Measurements from ENCODE around the gene HGS. TPM values are rescaled to one million over a fixed set of nuclear protein-coding genes. Genes with fewer than 3 reads are reported as not detected.

Gene HGS
- total RNA-seq, 1 donor from 2014 or later, result 72.9 TPM

DNA sequence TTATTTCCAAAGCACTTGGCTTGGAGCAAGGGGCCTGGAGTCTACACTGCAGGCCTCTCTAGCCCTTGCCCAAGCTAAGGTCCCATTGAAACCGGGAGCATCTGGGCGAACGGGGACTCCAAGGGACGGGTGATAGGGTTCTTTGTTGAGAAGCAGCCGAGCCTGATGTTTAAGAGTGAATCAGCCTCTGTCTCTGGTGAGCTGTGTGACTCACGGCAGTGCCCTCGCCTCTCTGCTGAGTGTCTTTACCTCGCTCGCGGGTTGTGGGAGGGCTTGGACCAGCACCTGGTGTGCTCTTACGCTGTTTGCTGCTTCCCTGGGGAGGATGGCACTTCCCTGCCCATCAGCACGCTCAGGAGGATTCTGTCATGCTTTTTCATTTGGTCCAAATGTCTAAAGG is 1.3 kb downstream of the HGS start:
- H3K27ac ChIP-seq, result no peak overlapping the region
- TF ChIP-seq POLR2A (IDR thresholded peaks at IDR 0.05) (no peak), POLR2AphosphoS5 (IDR thresholded peaks at IDR 0.05; ENCODE audit: insufficient read depth in 1 of 2, low read depth in 1 of 2) (no peak)
- TF ChIP-seq, protein P1, sequence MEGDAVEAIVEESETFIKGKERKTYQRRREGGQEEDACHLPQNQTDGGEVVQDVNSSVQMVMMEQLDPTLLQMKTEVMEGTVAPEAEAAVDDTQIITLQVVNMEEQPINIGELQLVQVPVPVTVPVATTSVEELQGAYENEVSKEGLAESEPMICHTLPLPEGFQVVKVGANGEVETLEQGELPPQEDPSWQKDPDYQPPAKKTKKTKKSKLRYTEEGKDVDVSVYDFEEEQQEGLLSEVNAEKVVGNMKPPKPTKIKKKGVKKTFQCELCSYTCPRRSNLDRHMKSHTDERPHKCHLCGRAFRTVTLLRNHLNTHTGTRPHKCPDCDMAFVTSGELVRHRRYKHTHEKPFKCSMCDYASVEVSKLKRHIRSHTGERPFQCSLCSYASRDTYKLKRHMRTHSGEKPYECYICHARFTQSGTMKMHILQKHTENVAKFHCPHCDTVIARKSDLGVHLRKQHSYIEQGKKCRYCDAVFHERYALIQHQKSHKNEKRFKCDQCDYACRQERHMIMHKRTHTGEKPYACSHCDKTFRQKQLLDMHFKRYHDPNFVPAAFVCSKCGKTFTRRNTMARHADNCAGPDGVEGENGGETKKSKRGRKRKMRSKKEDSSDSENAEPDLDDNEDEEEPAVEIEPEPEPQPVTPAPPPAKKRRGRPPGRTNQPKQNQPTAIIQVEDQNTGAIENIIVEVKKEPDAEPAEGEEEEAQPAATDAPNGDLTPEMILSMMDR (IDR thresholded peaks at IDR 0.05), result no peak
- H3K4me1 ChIP-seq, result peaks cover 48% of the 10 kb centered on the region
- no peak for DNase-seq (ENCODE audit: extremely low spot score in 2 of 2)
- intact Hi-C loops (cut with DNase I), result no loop called here
- peaks cover 0 to 55% of the 10 kb centered on the region in 2 donors for H3K36me3 ChIP-seq
- H3K27me3 ChIP-seq, result no peaks in the 10 kb centered on the region
- H3K4me3 ChIP-seq, result peak overlapping the region; percentile 85 to 100
- H3K9me3 ChIP-seq, result no peaks in the 10 kb centered on the region

DNA sequence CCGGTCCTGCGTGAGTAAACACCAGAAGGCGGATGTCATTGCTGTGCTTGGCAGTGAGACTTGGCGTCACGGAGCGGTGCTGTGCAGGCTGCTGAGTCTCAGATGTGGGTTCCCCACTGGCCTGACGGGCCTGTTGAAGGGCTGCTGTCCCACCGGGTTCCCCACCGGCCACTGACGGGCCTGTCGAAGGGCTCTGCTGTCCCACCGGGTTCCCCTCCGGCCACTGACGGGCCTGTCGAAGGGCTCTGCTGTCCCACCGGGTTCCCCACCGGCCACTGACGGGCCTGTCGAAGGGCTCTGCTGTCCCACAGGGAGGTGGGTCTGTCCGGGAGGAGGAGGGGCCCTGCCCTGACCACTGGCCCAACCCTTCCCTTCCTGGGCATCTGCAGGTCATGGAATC is 2.8 kb downstream of the HGS start:
- H3K36me3 ChIP-seq, result peaks cover 0 to 63% of the 10 kb centered on the region in 2 donors
- H3K4me3 ChIP-seq, result no peak overlapping the region
- no peaks in the 10 kb centered on the region for H3K9me3 ChIP-seq
- H3K27me3 ChIP-seq, result no peaks in the 10 kb centered on the region
- TF ChIP-seq POLR2A (IDR thresholded peaks at IDR 0.05) (no peak), POLR2AphosphoS5 (IDR thresholded peaks at IDR 0.05; ENCODE audit: insufficient read depth in 1 of 2, low read depth in 1 of 2) (no peak)
- TF ChIP-seq, protein P1 (IDR thresholded peaks at IDR 0.05), result no peak
- no peak overlapping the region for H3K27ac ChIP-seq
- peaks cover 45% of the 10 kb centered on the region for H3K4me1 ChIP-seq
- DNase-seq (ENCODE audit: extremely low spot score in 2 of 2), result no peak
- intact Hi-C loops (cut with DNase I), result no loop called here

DNA sequence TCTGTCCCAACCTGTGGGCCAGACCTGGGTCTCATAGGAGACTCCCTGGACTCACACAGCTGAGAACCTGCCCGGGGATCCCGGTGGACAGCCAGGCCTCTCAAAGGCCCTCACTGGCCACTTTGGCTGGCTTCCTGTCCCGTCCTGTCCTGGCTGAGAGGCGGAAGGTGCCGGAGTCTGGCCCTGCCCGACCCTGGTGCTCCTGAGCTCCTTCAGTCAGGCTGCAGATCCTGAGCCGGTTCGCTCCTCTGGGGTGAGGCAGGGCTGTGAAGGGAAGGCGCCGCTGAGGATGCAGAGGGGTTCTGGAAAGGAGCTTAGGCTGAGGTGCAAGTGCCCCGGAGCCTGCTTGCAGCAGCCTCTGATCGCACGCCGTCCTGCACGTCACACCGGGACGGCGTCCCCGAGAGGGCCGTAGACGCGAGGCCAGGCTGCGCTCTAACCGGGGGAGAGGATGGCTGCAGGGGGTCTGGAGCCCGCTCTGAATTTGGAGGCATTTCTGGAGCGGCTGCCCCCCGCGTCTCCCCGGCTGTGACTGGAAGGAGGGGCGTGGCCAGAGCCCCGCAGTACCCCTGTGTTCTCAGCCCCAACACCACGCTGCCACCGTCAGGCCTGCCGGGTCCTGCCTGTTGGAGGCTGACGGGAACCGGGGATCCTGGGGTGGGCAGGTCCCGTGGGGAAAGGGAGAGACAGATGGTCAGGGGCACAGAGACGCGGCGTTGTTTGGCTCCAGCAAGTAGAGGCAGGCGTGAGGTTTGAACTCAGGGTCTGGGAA is 4.1 kb downstream of the HGS start:
- Histone ChIP-seq H3K36me3 (peaks cover 0 to 76% of the 10 kb centered on the region in 2 donors), H3K9me3 (no peaks in the 10 kb centered on the region), H3K27ac (no peak overlapping the region), H3K4me1 (peaks cover 32% of the 10 kb centered on the region), H3K27me3 (no peaks in the 10 kb centered on the region), H3K4me3 (no peak overlapping the region)
- TF ChIP-seq POLR2A (IDR thresholded peaks at IDR 0.05) (no peak), POLR2AphosphoS5 (IDR thresholded peaks at IDR 0.05; ENCODE audit: insufficient read depth in 1 of 2, low read depth in 1 of 2) (no peak)
- DNase-seq (ENCODE audit: extremely low spot score in 2 of 2), result no peak
- intact Hi-C loops (cut with DNase I), result no loop called here

DNA sequence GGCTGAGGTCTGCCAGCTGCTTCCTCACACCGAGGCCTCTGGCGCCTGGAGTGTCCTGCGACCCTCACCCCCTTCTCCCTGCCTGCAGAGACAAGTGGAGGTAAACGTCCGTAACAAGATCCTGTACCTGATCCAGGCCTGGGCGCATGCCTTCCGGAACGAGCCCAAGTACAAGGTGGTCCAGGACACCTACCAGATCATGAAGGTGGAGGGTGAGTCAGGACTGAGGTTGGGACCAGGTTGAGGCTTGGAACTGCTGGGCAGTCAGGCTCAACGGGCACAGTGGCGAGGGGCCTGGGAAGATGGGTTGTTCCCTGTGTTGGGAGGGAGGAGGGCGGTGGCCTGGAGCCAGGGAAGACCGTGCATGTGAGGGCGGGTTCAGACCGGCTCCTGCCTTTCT is 4.8 kb downstream of the HGS start:
- no peak overlapping the region for H3K4me3 ChIP-seq
- H3K36me3 ChIP-seq, result peaks cover 0 to 79% of the 10 kb centered on the region in 2 donors
- TF ChIP-seq, protein P1 (IDR thresholded peaks at IDR 0.05), result no peak
- TF ChIP-seq POLR2AphosphoS5 (IDR thresholded peaks at IDR 0.05; ENCODE audit: insufficient read depth in 1 of 2, low read depth in 1 of 2), result no peak
- TF ChIP-seq POLR2A (IDR thresholded peaks at IDR 0.05), result no peak
- no peak overlapping the region for H3K27ac ChIP-seq
- H3K4me1 ChIP-seq, result peaks cover 29% of the 10 kb centered on the region
- no peaks in the 10 kb centered on the region for H3K27me3 ChIP-seq
- no peak for DNase-seq (ENCODE audit: extremely low spot score in 2 of 2)
- H3K9me3 ChIP-seq, result no peaks in the 10 kb centered on the region
- intact Hi-C loops (cut with DNase I), result no loop called here

DNA sequence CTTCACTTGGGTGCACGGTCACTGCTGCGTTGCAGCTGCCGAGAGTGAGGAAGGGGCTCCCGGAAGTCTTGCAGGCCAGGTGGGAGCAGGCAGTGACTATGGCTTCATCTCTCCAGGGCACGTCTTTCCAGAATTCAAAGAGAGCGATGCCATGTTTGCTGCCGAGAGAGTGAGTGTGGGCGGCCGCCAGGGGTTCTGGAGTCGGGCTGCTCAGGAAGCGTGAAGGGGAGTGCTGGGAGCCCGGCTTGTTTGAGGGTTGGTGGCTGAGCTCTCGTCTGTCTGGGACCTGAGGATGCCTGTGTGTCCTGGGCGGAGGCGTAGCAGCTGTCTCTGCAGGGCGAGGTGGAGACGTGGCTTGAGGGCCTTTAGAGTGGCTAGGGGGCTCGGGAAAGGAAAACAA is 6.3 kb downstream of the HGS start:
- H3K4me3 ChIP-seq, result no peak overlapping the region
- no peaks in the 10 kb centered on the region for H3K9me3 ChIP-seq
- no peak for DNase-seq (ENCODE audit: extremely low spot score in 2 of 2)
- TF ChIP-seq POLR2AphosphoS5 (IDR thresholded peaks at IDR 0.05; ENCODE audit: insufficient read depth in 1 of 2, low read depth in 1 of 2) (no peak), POLR2A (IDR thresholded peaks at IDR 0.05) (no peak)
- TF ChIP-seq, protein P1 (IDR thresholded peaks at IDR 0.05), result no peak
- H3K36me3 ChIP-seq, result peaks cover 0 to 94% of the 10 kb centered on the region in 2 donors
- peaks cover 22% of the 10 kb centered on the region for H3K4me1 ChIP-seq
- no peaks in the 10 kb centered on the region for H3K27me3 ChIP-seq
- intact Hi-C loops (cut with DNase I), result no loop called here
- no peak overlapping the region for H3K27ac ChIP-seq

Data from vagina (tissue), 2 donors.